ENCODE results near the gene HIVEP2.

HIVEP2 gene

GRCh38 chr6:142857796-142858555 lies 87.0 kb downstream of the HIVEP2 start:
- no peak overlapping the region for H3K9ac ChIP-seq (ENCODE audit: low read depth, low read length)
- no peak overlapping the region for H3K27ac ChIP-seq (ENCODE audit: low read depth, low read length)
- no peaks in the 10 kb centered on the region for H3K36me3 ChIP-seq (ENCODE audit: control insufficient read depth, insufficient read depth, low read length)
- H3K9me3 ChIP-seq (ENCODE audit: control insufficient read depth, insufficient read depth, low read length), result no peaks in the 10 kb centered on the region
- H3K27me3 ChIP-seq (ENCODE audit: control insufficient read depth, insufficient read depth, low read length), result no peaks in the 10 kb centered on the region
- no peak overlapping the region for H3K4me3 ChIP-seq (ENCODE audit: low read depth, low read length)
- peaks cover 39% of the 10 kb centered on the region for H3K4me1 ChIP-seq (ENCODE audit: control insufficient read depth, insufficient read depth, low read length)

- Histone ChIP-seq H3K9me3 (ENCODE audit: control insufficient read depth, insufficient read depth, low read length) (no peaks in the 10 kb centered on the region), H3K4me3 (ENCODE audit: low read depth, low read length) (no peak overlapping the region), H3K27me3 (ENCODE audit: control insufficient read depth, insufficient read depth, low read length) (no peaks in the 10 kb centered on the region), H3K36me3 (ENCODE audit: control insufficient read depth, insufficient read depth, low read length) (no peaks in the 10 kb centered on the region), H3K4me1 (ENCODE audit: control insufficient read depth, insufficient read depth, low read length) (peaks cover 44% of the 10 kb centered on the region), H3K9ac (ENCODE audit: low read depth, low read length) (no peak overlapping the region), H3K27ac (ENCODE audit: low read depth, low read length) (no peak overlapping the region)
Measured at GRCh38 chr6:142857233-142857761, 87.7 kb downstream of the HIVEP2 start.

GRCh38 chr6:142856624-142857232 lies 88.2 kb downstream of the HIVEP2 start:
- Histone ChIP-seq H3K36me3 (ENCODE audit: control insufficient read depth, insufficient read depth, low read length) (no peaks in the 10 kb centered on the region), H3K4me3 (ENCODE audit: low read depth, low read length) (no peak overlapping the region), H3K27me3 (ENCODE audit: control insufficient read depth, insufficient read depth, low read length) (no peaks in the 10 kb centered on the region), H3K9ac (ENCODE audit: low read depth, low read length) (no peak overlapping the region), H3K27ac (ENCODE audit: low read depth, low read length) (no peak overlapping the region), H3K9me3 (ENCODE audit: control insufficient read depth, insufficient read depth, low read length) (no peaks in the 10 kb centered on the region), H3K4me1 (ENCODE audit: control insufficient read depth, insufficient read depth, low read length) (peaks cover 46% of the 10 kb centered on the region)

GRCh38 chr6:142855893-142856623 lies 88.9 kb downstream of the HIVEP2 start:
- no peaks in the 10 kb centered on the region for H3K9me3 ChIP-seq (ENCODE audit: control insufficient read depth, insufficient read depth, low read length)
- no peak overlapping the region for H3K4me3 ChIP-seq (ENCODE audit: low read depth, low read length)
- H3K9ac ChIP-seq (ENCODE audit: low read depth, low read length), result no peak overlapping the region
- no peaks in the 10 kb centered on the region for H3K27me3 ChIP-seq (ENCODE audit: control insufficient read depth, insufficient read depth, low read length)
- H3K36me3 ChIP-seq (ENCODE audit: control insufficient read depth, insufficient read depth, low read length), result no peaks in the 10 kb centered on the region
- peaks cover 47% of the 10 kb centered on the region for H3K4me1 ChIP-seq (ENCODE audit: control insufficient read depth, insufficient read depth, low read length)
- H3K27ac ChIP-seq (ENCODE audit: low read depth, low read length), result no peak overlapping the region

GRCh38 chr6:142854589-142855488 lies 90.1 kb downstream of the HIVEP2 start:
- Histone ChIP-seq H3K27me3 (ENCODE audit: control insufficient read depth, insufficient read depth, low read length) (no peaks in the 10 kb centered on the region), H3K4me3 (ENCODE audit: low read depth, low read length) (no peak overlapping the region)

DNA sequence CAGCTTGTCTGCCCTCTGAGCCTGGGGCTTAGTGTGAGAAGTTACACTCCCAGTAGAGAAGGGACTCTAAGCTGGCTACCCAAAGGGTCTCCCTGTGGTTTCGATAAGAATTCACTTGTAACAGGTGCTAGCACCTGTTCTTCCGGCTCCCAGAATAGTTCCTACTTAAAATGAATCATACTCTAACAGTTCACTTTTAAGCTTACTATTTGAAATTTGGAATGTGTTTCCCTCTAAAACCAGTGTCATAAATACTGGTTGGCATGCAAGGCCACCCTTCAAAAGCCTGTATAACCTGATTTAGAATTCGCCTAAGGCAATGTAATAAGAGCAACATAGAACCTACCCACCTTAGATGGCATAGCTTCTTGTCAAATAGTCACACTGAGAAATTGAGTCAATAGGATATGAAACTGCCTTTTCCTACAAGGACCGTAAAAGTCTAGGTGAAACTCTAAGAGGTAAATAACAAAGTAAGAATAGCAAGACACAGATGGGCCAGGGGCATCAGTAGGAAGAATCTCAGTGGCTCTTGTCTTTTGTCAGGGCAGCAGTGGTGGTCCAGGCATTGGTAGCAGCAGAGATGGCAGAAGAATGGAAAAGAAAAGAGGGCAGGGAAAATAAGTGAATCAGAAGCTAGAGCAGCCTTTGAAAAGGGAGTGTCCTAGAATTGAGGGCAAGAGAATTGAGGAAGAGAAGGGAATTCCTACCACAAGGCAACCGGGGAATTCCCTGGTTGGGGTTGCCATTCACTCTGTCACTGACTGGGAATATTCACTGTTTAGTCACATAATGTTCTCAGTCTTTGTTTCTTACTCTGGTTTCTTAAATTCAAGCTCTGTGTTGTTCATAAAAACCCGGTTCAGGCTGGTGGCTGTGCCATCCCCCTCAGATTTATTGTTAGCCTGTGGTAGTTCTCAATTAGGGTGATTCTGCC lies 91.5 kb downstream of the HIVEP2 start:
- H3K4me1 ChIP-seq (ENCODE audit: control insufficient read depth, insufficient read depth, low read length), result peaks cover 51% of the 10 kb centered on the region
- no peak overlapping the region for H3K4me3 ChIP-seq (ENCODE audit: low read depth, low read length)
- no peak overlapping the region for H3K9ac ChIP-seq (ENCODE audit: low read depth, low read length)
- no peak overlapping the region for H3K27ac ChIP-seq (ENCODE audit: low read depth, low read length)
- H3K27me3 ChIP-seq (ENCODE audit: control insufficient read depth, insufficient read depth, low read length), result no peaks in the 10 kb centered on the region
- H3K36me3 ChIP-seq (ENCODE audit: control insufficient read depth, insufficient read depth, low read length), result no peaks in the 10 kb centered on the region
- no peaks in the 10 kb centered on the region for H3K9me3 ChIP-seq (ENCODE audit: control insufficient read depth, insufficient read depth, low read length)

More at GRCh38 chr6:142854589-142855488, 90.1 kb downstream of the HIVEP2 start:
- no peak overlapping the region for H3K9ac ChIP-seq (ENCODE audit: low read depth, low read length)
- H3K4me1 ChIP-seq (ENCODE audit: control insufficient read depth, insufficient read depth, low read length), result peaks cover 51% of the 10 kb centered on the region
- no peak overlapping the region for H3K27ac ChIP-seq (ENCODE audit: low read depth, low read length)
- H3K36me3 ChIP-seq (ENCODE audit: control insufficient read depth, insufficient read depth, low read length), result no peaks in the 10 kb centered on the region
- H3K9me3 ChIP-seq (ENCODE audit: control insufficient read depth, insufficient read depth, low read length), result no peaks in the 10 kb centered on the region

- Histone ChIP-seq H3K4me1 (ENCODE audit: control insufficient read depth, insufficient read depth, low read length) (peaks cover 51% of the 10 kb centered on the region), H3K9ac (ENCODE audit: low read depth, low read length) (no peak overlapping the region), H3K27ac (ENCODE audit: low read depth, low read length) (no peak overlapping the region)
Measured at GRCh38 chr6:142851601-142852000, 93.4 kb downstream of the HIVEP2 start.

DNA sequence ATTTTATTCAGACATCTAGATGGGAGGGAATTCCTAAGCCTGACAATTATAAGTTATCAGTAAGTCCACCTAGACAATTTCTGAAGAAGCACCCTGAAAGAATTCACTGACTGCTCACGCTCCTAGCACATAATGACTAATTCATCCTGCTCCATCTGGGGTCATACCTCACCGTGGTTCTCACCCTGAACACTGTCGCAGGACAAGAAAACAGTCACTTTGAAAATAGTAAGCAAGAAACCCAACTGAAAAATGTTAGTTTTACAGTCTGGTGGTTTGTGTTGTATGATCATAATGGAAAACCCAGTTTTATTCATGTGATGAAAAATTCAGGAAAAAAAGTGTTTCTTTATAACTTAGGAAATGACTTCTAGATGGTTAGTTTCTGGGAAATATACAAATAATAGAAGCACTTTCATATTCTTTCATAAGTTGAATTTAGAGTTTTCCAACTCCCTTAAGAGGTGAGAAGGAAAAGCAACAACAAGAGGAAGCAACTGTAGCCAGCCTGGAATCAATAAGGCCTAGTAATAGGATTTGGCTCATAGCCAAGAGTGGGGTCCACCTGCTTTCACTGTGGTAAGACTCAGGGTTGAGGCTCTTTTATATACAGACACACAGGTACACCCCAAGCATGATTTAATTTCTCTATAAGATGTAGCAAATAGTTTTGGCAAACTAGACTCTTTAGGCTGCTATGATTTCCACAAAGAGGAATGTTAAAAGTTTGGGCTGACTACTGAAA lies 94.1 kb downstream of the HIVEP2 start:
- no peak overlapping the region for H3K4me3 ChIP-seq (ENCODE audit: low read depth, low read length)
- H3K27ac ChIP-seq (ENCODE audit: low read depth, low read length), result no peak overlapping the region
- no peaks in the 10 kb centered on the region for H3K27me3 ChIP-seq (ENCODE audit: control insufficient read depth, insufficient read depth, low read length)
- H3K9ac ChIP-seq (ENCODE audit: low read depth, low read length), result no peak overlapping the region
- H3K9me3 ChIP-seq (ENCODE audit: control insufficient read depth, insufficient read depth, low read length), result no peaks in the 10 kb centered on the region
- H3K36me3 ChIP-seq (ENCODE audit: control insufficient read depth, insufficient read depth, low read length), result no peaks in the 10 kb centered on the region
- H3K4me1 ChIP-seq (ENCODE audit: control insufficient read depth, insufficient read depth, low read length), result peaks cover 53% of the 10 kb centered on the region

More at GRCh38 chr6:142851601-142852000, 93.4 kb downstream of the HIVEP2 start:
- Histone ChIP-seq H3K9me3 (ENCODE audit: control insufficient read depth, insufficient read depth, low read length) (no peaks in the 10 kb centered on the region), H3K4me3 (ENCODE audit: low read depth, low read length) (no peak overlapping the region), H3K27me3 (ENCODE audit: control insufficient read depth, insufficient read depth, low read length) (no peaks in the 10 kb centered on the region), H3K36me3 (ENCODE audit: control insufficient read depth, insufficient read depth, low read length) (no peaks in the 10 kb centered on the region)

GRCh38 chr6:142848976-142849375 lies 96.0 kb downstream of the HIVEP2 start:
- no peaks in the 10 kb centered on the region for H3K27me3 ChIP-seq (ENCODE audit: control insufficient read depth, insufficient read depth, low read length)
- H3K9me3 ChIP-seq (ENCODE audit: control insufficient read depth, insufficient read depth, low read length), result no peaks in the 10 kb centered on the region
- H3K9ac ChIP-seq (ENCODE audit: low read depth, low read length), result no peak overlapping the region
- peaks cover 52% of the 10 kb centered on the region for H3K4me1 ChIP-seq (ENCODE audit: control insufficient read depth, insufficient read depth, low read length)
- no peak overlapping the region for H3K4me3 ChIP-seq (ENCODE audit: low read depth, low read length)
- H3K36me3 ChIP-seq (ENCODE audit: control insufficient read depth, insufficient read depth, low read length), result no peaks in the 10 kb centered on the region
- no peak overlapping the region for H3K27ac ChIP-seq (ENCODE audit: low read depth, low read length)
